OCI-LY7 (cell line): Measurements from ENCODE around the gene ASB1.
"Not testable (repeated sequence)": the region's sequence is repeated elsewhere in the genome, so short reads cannot be mapped to it uniquely, and the experiment has no call there.

Source experiments
- EZH2phosphoT487 ChIP-seq: fragments of 200-600 bp; sonication (generic); IDR thresholded peaks from 2 replicates; pipeline ENCODE4 v1.6.1; 2018; ENCODE audit warnings: low read depth, borderline replicate concordance, mild to moderate bottlenecking, mixed run types, antibody characterized with exemption, low read length, moderate library complexity, mixed read lengths
- TF ChIP-seq, protein P1 (sequence below): fragments of 200-600 bp; sonication (generic); conservative IDR thresholded peaks from 2 replicates; pipeline ENCODE4 v1.5.1; 2014; ENCODE audit warnings: mild to moderate bottlenecking, antibody characterized with exemption, low read length, moderate library complexity, mixed read lengths

DNA sequence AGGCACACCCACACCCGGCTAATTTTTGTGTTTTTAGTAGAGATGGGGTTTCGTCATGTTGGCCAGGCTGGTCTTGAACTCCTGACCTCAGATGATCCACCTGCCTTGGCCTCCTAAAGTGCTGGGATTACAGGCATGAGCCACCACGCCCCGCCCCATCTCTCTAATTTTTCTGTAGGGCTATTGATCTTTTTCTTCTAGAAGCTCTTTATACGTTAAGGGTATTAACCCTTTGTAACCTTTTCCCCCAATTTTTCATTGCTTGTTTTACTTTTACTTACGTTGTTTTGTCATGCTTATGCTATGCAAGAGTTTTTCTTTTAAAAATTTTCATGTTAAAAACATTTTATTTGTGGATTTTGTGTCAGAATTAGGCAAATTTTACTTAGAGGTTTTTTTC lies 15.5 kb downstream of the ASB1 start:
- TF ChIP-seq, protein P1, sequence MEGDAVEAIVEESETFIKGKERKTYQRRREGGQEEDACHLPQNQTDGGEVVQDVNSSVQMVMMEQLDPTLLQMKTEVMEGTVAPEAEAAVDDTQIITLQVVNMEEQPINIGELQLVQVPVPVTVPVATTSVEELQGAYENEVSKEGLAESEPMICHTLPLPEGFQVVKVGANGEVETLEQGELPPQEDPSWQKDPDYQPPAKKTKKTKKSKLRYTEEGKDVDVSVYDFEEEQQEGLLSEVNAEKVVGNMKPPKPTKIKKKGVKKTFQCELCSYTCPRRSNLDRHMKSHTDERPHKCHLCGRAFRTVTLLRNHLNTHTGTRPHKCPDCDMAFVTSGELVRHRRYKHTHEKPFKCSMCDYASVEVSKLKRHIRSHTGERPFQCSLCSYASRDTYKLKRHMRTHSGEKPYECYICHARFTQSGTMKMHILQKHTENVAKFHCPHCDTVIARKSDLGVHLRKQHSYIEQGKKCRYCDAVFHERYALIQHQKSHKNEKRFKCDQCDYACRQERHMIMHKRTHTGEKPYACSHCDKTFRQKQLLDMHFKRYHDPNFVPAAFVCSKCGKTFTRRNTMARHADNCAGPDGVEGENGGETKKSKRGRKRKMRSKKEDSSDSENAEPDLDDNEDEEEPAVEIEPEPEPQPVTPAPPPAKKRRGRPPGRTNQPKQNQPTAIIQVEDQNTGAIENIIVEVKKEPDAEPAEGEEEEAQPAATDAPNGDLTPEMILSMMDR: not testable (repeated sequence)
- TF ChIP-seq EZH2phosphoT487: not testable (repeated sequence)
